SJSA1 (cell line): Measurements from ENCODE around the gene STAG3. TPM values are rescaled to one million over a fixed set of nuclear protein-coding genes. Genes with fewer than 3 reads are reported as not detected.
A peak's percentile ranks its signal among the peaks of the same experiment; 100 is the strongest.
"Not testable (repeated sequence)": the region's sequence is repeated elsewhere in the genome, so short reads cannot be mapped to it uniquely, and the experiment has no call there.

ENCODE experiments used
- DNase-seq, 2 experiments: peaks; one replicate each; pipeline ENCODE4 v3.0.0-alpha.2; 2015 to 2020; ENCODE audit warnings: low spot score in 2 of 2, low read depth in 1 of 2
- H3K27ac ChIP-seq: fragments of 250-450 bp; sonication (Bioruptor Pico); 2 replicates; pipeline ENCODE4 v1.5.1; 2020; ENCODE audit warnings: mild to moderate bottlenecking, moderate library complexity
- H3K27me3 ChIP-seq: fragments of 250-450 bp; sonication (Bioruptor Pico); replicated peaks from 2 replicates; pipeline ENCODE4 v1.5.1; 2020; ENCODE audit warnings: mild to moderate bottlenecking, moderate library complexity
- H3K36me3 ChIP-seq: fragments of 250-450 bp; sonication (Bioruptor Pico); 2 replicates; pipeline ENCODE4 v1.5.1; 2020; ENCODE audit warnings: mild to moderate bottlenecking
- H3K4me1 ChIP-seq: fragments of 250-450 bp; sonication (Bioruptor Pico); replicated peaks from 2 replicates; pipeline ENCODE4 v1.6.1; 2021; ENCODE audit warnings: mild to moderate bottlenecking
- H3K4me3 ChIP-seq: fragments of 250-450 bp; sonication (Bioruptor Pico); 2 replicates; pipeline ENCODE4 v1.5.1; 2020; ENCODE audit warnings: mild to moderate bottlenecking
- H3K9me3 ChIP-seq: fragments of 250-450 bp; sonication (Bioruptor Pico); replicated peaks from 2 replicates; pipeline ENCODE4 v1.5.1; 2020; ENCODE audit warnings: mild to moderate bottlenecking
- total RNA-seq: library from RNA; depleted of rRNA; stranded (reverse); fragments of >200 nt; shearing (Covaris generic); gene quantifications from 2 replicates; pipeline ENCODE4 v1.2.3, GENCODE V29; 2014; rRNA removed

Gene STAG3, protein sequence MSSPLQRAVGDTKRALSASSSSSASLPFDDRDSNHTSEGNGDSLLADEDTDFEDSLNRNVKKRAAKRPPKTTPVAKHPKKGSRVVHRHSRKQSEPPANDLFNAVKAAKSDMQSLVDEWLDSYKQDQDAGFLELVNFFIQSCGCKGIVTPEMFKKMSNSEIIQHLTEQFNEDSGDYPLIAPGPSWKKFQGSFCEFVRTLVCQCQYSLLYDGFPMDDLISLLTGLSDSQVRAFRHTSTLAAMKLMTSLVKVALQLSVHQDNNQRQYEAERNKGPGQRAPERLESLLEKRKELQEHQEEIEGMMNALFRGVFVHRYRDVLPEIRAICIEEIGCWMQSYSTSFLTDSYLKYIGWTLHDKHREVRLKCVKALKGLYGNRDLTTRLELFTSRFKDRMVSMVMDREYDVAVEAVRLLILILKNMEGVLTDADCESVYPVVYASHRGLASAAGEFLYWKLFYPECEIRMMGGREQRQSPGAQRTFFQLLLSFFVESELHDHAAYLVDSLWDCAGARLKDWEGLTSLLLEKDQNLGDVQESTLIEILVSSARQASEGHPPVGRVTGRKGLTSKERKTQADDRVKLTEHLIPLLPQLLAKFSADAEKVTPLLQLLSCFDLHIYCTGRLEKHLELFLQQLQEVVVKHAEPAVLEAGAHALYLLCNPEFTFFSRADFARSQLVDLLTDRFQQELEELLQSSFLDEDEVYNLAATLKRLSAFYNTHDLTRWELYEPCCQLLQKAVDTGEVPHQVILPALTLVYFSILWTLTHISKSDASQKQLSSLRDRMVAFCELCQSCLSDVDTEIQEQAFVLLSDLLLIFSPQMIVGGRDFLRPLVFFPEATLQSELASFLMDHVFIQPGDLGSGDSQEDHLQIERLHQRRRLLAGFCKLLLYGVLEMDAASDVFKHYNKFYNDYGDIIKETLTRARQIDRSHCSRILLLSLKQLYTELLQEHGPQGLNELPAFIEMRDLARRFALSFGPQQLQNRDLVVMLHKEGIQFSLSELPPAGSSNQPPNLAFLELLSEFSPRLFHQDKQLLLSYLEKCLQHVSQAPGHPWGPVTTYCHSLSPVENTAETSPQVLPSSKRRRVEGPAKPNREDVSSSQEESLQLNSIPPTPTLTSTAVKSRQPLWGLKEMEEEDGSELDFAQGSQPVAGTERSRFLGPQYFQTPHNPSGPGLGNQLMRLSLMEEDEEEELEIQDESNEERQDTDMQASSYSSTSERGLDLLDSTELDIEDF
- total RNA-seq = 0.26 TPM in 1 of 2 replicates, not detected in the other

DNA sequence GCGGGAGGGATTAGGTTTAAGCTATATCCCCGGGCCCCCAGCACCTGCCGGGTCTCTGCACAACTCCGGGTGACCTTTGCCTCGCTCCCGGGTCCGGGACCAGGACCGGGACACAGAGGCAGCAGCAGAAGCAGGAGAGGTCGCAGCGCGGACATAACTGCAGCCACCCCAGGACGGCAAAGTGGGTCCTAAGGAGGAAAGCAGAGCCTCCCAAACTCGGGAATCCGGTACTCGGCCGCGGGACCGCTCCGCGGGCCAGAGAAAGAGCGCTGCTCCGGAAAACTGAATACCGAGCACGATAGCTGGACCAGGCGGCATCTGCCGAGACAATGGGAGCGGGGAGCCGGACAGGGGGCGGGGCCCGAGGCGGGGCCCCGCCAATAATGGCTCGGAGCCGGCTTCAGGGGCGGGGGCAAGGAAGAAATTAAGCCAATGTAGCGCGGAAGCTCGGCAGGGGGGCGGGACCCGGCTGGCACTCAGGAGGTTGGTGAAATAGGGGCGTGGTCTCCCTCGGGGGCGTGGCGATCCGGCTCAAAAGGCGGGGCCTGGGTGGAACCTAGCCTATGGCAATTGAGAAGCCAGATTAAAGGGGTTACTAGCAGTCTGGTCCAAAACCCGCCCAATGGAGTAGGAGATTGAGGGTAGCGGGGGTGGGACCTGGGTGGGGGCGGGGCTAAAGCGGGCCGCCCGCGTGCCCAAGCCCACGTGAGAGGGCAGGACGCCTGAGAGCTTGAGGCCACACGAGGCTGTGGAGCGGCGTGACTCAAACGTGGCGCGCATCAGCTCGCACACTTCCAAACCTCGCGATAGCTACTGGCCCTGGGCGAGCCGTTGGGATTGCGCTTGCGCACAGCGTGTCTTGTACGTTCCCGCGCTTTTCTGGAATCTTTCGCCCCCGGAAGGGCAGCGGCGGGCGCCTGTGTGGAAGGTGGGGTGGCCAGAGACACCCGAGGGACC lies at the start of gene STAG3, which contains the start of gene GPC2:
Gene STAG3, plus strand, starts transcription at position 874 of the 957 bp plus-strand sequence. CDS start 2,639 bp downstream, outside the sequence.
Gene GPC2, minus strand, starts transcription at position 337 of the 957 bp plus-strand sequence. Its CDS starts 182 bp downstream, at position 155.
- Histone ChIP-seq H3K4me1 (peaks cover 5% of the 10 kb centered on the region), H3K4me3 (peak within 1 kb of the TSS; percentile 47), H3K36me3 (no peaks in the 10 kb centered on the region), H3K9me3 (peaks cover 4% of the 10 kb centered on the region; the same call in 1 of the 2 replicates), H3K27ac (no peak within 1 kb of the TSS), H3K27me3 (no peaks in the 10 kb centered on the region)
- peak; percentile 94 to 98 for DNase-seq

DNA sequence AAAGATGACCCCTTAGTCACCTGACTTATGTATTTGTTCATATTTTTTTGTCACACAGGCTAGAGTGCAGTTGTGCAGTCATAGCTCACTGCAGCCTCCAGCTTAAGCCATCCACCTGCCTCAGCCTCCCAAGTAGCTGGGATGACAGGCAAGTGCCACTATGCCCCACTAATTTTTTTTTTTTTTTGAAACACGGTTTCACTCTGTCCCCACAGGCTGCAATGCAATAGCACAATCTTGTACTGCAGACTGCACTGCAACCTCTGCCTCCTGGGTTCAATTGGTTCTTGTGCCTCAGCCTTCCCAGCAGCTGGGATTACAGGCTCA lies 49.1 kb upstream of the STAG3 start:
- Histone ChIP-seq H3K36me3 (peaks cover 5% of the 10 kb centered on the region; the same call in 1 of the 2 replicates), H3K27ac (no peak overlapping the region), H3K4me1 (peaks cover 24% of the 10 kb centered on the region), H3K9me3 (no peaks in the 10 kb centered on the region), H3K4me3 (no peak overlapping the region), H3K27me3 (no peaks in the 10 kb centered on the region)
- no peak for DNase-seq

DNA sequence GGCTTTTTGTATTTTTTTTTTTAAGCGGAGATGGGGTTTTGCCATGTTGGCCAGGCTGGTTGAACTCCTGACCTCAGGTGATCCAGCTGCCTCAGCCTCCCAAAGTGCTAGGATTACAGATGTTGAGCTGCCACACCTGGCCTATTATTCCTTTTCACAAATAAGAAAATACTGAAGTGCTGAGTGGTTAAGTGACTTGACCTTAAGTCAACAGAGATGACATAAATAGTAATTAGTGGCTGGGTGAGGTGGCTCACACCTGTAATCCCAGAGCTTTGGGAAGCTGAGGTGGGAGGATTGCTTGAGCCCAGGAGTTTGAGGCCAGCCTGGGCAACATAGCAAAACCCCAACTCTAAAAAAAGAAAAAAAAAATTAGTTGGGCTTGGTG lies 47.5 kb upstream of the STAG3 start:
- not testable (repeated sequence) for H3K4me3 ChIP-seq, H3K27me3 ChIP-seq, H3K36me3 ChIP-seq, H3K27ac ChIP-seq, DNase-seq, H3K9me3 ChIP-seq
- H3K4me1 ChIP-seq = peaks cover 24% of the 10 kb centered on the region

DNA sequence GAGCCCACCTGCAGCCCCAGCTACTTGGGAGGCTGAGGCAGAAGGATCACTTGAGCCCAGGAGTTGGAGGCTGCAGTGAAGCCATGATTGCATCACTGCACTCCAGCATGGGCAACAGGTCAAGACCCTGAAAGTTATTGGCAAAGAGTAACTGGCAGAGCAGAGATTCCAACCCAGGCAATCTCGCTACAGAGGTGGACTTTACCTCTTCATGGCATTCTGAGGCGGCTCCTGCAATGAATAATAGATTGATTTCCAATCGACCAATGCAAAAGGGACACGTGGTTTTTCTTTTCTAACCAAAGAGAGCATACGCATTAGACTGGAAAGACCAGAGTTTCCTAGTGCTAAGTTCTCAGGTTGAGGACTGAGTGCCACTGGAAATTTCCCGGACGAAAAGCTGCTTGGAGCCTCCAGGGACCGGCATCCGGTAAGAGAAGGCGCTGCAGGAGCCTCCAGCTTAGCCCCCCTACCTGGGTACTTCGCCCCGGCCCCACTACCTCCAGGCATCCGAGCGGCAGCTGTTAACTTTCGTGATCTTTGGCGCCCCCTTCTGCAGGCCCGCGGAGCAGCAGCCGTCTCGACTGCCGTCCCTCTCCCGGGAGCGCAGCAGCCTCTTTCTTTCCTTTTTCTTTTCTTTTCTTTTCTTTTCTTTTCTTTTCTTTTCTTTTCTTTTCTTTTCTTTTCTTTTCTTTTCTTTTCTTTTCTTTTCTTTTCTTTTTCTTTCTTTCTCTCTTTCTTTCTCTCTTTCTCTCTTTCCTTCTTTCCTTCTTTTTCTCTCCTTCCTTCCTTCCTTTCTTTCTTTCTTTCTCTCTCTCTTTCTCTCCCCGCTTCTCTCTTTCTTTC lies 46.9 kb upstream of the STAG3 start:
- no peak overlapping the region for H3K4me3 ChIP-seq

DNA sequence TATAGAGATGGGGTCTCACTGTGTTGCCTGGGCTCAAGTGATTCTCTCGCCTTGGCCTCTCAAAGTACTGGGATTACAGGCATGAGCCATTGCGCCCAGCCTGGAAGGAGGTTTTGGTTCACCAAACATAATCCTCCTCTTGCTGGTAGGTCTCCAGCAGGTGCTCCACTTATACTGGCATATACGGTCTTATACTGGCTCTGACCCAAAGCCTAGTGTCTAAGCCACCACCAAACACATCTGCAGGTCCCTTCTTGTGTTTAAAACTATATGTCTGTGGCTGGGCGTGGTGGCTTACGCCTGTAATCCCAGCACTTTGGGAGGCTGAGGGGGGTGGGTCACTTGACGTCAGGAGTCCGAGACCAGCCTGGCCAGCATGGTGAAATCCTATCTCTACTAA lies 45.6 kb upstream of the STAG3 start:
- no peaks in the 10 kb centered on the region for H3K9me3 ChIP-seq
- 0 out of 2 replicates have a peak, but pooled peaks cover 2% of the 10 kb centered on the region for H3K27me3 ChIP-seq
- H3K27ac ChIP-seq = no peak overlapping the region
- H3K4me3 ChIP-seq = no peak overlapping the region
- no peak for DNase-seq
- 0 out of 2 replicates have a peak, but pooled peaks cover 2% of the 10 kb centered on the region for H3K36me3 ChIP-seq
- H3K4me1 ChIP-seq = peaks cover 19% of the 10 kb centered on the region

More for the DNA sequence above, 46.9 kb upstream of the STAG3 start:
- peaks cover 24% of the 10 kb centered on the region for H3K4me1 ChIP-seq
- H3K27ac ChIP-seq = no peak overlapping the region
- peak; percentile 65 to 73 for DNase-seq
- H3K36me3 ChIP-seq = 0 out of 2 replicates have a peak, but pooled peaks cover 2% of the 10 kb centered on the region
- H3K27me3 ChIP-seq = 0 out of 2 replicates have a peak, but pooled peaks cover 2% of the 10 kb centered on the region
- H3K9me3 ChIP-seq = no peaks in the 10 kb centered on the region

DNA sequence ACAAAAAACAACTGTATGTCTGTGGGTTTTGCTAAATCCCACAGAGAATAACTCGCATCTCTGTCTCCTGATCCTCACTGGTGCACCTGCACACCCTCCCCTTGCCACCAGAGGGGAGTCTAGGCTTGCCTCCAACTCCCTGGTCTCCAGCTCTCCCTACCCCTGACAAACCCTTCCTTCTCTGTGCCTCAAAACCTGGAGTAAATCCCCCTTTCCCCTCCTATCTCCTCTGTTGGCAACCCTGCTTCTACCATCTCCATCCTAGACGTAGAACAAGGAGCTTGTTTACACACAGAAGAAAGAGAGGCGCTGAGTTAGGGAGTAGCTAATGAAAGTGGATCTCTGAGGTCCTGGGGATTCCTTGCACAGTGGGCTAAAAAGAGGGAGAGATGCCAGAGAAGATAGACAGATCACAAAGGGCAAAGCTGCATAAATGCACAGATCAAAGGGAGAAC lies 45.0 kb upstream of the STAG3 start:
- H3K4me3 ChIP-seq = no peak overlapping the region
- H3K27me3 ChIP-seq = 0 out of 2 replicates have a peak, but pooled peaks cover 3% of the 10 kb centered on the region
- no peak overlapping the region for H3K27ac ChIP-seq
- H3K4me1 ChIP-seq = peaks cover 14% of the 10 kb centered on the region
- H3K9me3 ChIP-seq = no peaks in the 10 kb centered on the region
- no peaks in the 10 kb centered on the region for H3K36me3 ChIP-seq
- DNase-seq = peak; percentile 57 to 70

DNA sequence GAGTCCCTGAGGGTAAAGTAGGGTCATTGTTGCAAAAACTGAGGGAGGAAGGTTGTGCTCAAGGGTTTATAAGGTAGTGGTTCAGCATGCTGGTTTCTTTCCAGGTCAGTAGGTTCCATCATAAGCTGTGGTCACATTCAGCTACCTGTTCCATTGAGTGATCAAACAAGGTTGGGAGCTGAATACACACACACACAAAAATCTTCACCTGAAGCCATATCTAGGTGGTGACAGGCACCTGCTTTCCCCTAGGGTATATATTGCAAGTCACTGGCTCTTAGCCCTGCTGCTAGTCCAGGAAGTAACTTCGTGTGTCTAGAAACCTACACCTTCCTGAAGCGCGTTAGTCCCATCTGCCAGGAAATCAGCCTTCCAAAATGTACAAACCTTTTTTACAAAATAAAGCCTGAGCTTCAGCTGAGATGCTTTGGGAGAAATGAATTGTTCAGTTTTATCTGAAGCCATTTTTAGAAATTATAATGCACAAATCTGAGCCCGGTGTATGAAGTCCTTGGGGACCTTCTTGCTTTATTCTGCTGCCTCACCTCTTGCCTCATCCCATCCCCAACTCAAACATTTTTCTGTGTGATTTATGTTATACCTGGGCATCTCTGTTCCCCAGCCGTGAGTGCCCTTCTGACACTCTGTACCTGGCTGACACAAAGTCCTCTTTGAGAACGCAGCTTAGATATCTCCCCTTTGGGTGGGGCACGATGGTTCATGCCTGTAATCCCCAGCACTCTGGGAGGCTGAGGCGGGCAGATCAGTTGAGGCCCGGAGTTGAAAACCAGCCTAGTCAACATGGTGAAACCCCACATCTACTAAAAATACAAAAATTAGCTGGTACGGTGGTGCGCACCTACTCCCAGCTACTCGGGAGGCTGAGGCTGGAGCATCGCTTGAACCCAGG lies 39.6 kb upstream of the STAG3 start:
- Histone ChIP-seq H3K27ac (no peak overlapping the region), H3K27me3 (0 out of 2 replicates have a peak, but pooled peaks cover 7% of the 10 kb centered on the region), H3K4me3 (no peak overlapping the region), H3K9me3 (no peaks in the 10 kb centered on the region), H3K4me1 (no peaks in the 10 kb centered on the region), H3K36me3 (no peaks in the 10 kb centered on the region)
- DNase-seq = no peak

DNA sequence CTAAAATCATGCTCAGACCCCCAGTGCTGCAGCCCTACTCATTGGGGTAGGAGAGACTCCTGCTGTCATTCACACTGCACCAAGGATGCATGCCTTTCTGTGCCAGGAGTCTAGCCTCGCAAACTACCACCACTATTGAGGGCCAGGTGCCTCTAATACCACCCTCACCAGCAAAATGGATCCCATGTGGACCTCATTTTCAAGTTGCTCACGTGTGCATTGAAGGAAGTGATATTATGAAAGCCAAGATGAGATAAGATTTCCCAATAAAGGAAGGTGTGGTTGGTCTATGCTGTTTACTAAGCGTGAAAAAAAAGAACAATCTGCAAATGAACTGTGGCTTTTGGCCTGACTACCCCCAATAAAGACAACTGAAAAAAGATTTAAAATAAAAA lies 36.2 kb upstream of the STAG3 start:
- no peak for DNase-seq
- Histone ChIP-seq H3K4me1 (no peaks in the 10 kb centered on the region), H3K36me3 (no peaks in the 10 kb centered on the region), H3K4me3 (no peak overlapping the region), H3K9me3 (no peaks in the 10 kb centered on the region), H3K27me3 (0 out of 2 replicates have a peak, but pooled peaks cover 4% of the 10 kb centered on the region), H3K27ac (no peak overlapping the region)

DNA sequence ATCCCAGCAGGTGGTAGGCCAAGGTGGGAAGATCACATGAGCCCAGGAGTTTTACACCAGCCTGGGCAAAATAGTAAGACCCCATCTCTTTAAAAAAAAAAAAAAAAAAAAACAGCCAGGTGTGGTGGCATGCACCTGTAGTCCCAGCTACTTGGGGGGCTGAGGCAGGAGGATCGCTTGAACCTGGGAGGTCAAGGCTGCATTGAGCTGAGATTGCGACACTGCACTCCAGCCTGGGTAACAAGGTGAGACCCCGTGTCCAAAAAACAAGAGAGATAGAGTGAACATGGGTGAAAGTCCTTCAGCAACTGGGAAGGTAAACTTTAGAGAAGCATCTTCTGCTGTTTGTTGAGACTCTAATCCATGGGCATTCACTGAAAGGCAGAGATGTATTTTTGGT lies 35.3 kb upstream of the STAG3 start:
- 0 out of 2 replicates have a peak, but pooled peaks cover 4% of the 10 kb centered on the region for H3K27me3 ChIP-seq
- H3K36me3 ChIP-seq = no peaks in the 10 kb centered on the region
- no peaks in the 10 kb centered on the region for H3K4me1 ChIP-seq

DNA sequence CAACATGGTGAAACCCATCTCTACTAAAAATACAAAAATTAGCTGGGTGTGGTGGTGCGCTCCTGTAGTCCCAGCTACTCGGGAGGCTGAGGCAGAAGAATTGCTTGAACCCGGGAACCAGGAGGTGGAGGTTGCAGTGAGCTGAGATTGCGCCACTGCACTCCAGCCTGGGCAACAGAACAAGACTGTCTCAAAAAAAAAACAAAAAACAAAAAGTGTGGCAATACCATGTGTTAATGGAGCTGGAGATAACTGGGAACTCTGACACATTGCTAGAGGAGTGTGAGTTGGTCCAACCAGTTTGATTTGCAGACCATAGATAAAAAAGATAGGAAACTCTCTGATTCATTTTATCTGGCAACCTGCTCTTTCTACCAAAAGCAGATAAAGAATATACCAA lies 31.4 kb upstream of the STAG3 start:
- not testable (repeated sequence) for H3K36me3 ChIP-seq, H3K9me3 ChIP-seq, DNase-seq, H3K4me3 ChIP-seq, H3K27ac ChIP-seq, H3K27me3 ChIP-seq
- peaks cover 15% of the 10 kb centered on the region for H3K4me1 ChIP-seq

More for the DNA sequence above, 35.3 kb upstream of the STAG3 start:
- Histone ChIP-seq H3K4me3 (no peak overlapping the region), H3K27ac (no peak overlapping the region), H3K9me3 (no peaks in the 10 kb centered on the region)
- no peak for DNase-seq

DNA sequence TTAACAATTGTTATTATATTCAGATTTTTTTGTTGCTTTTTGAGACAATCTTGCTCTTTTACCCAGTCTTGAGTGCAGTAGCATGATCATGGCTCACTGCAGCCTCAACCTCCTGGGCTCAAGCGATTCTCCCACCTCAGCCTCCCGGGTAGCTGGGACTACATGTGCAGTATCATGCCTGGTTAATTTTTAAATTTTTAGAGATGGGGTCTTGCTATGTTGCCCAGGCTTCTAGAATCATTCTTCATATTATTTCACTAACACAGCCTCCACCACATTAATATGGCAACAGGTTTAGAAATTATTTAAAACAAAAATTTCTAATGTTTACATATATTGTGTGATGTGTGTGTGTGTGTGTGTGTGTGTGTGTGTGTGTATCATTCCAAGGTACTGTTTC lies 30.4 kb upstream of the STAG3 start:
- H3K4me3 ChIP-seq = no peak overlapping the region
- H3K27me3 ChIP-seq = no peaks in the 10 kb centered on the region
- H3K4me1 ChIP-seq = peaks cover 15% of the 10 kb centered on the region
- no peak for DNase-seq
- H3K9me3 ChIP-seq = no peaks in the 10 kb centered on the region
- H3K27ac ChIP-seq = no peak overlapping the region
- peaks cover 8% of the 10 kb centered on the region for H3K36me3 ChIP-seq
